Right cardiac atrium (tissue), 5 donors: ENCODE measurements around the gene SART1. TPM values are rescaled to one million over a fixed set of nuclear protein-coding genes. Genes with fewer than 3 reads are reported as not detected.
"Not testable (repeated sequence)": the region's sequence is repeated elsewhere in the genome, so short reads cannot be mapped to it uniquely, and the experiment has no call there.

Experiments used
- ATAC-seq, 2 donors: fragments of 200-7000 bp; cut with Tn5 transposase; one replicate each; pipeline versions ENCODE4 v1.8.0 to v1.9.1; 2020; ENCODE audit warnings: moderate library complexity in 2 of 2, mild to moderate bottlenecking in 1 of 2
- DNase-seq, 3 donors: peaks; one replicate each; pipeline ENCODE4 v3.0.0-alpha.2; 2020
- H3K27ac ChIP-seq: one replicate; pipeline ENCODE4 v1.5.1; 2013; ENCODE audit warnings: mild to moderate bottlenecking, low read length, control low read depth, moderate library complexity
- H3K27me3 ChIP-seq: one replicate; pipeline ENCODE4 v1.6.1; 2013; ENCODE audit not compliant: control insufficient read depth, insufficient read depth
- H3K4me1 ChIP-seq: one replicate; pipeline ENCODE4 v1.6.1; 2013; ENCODE audit warnings: low read length; ENCODE audit not compliant: control insufficient read depth, insufficient read depth
- H3K4me3 ChIP-seq: one replicate; pipeline ENCODE4 v1.5.1; 2013; ENCODE audit warnings: low read length, control low read depth
- H3K9me3 ChIP-seq: one replicate; pipeline ENCODE4 v1.6.1; 2013; ENCODE audit warnings: low read length; ENCODE audit not compliant: control insufficient read depth
- WGBS: extraction: QIAGEN DNeasy Blood & Tissue Kit; methylation state at CpG from one replicate; pipeline ENCODE4 v1.1.7; 2013; 5-methylcytosine and 5-hydroxymethylcytosine counted together
- intact Hi-C, 4 donors: fragments of 100-400 bp; cut with DNase I; formaldehyde crosslinking; loops; one replicate each; pipeline versions ENCODE4 v1.11.0 to v1.14.0; 2022 to 2023
- polyA plus RNA-seq: library from polyadenylated mRNA; stranded (reverse); fragments of 200-250 nt; gene quantifications from one replicate; pipeline ENCODE4 v1.2.3, GENCODE V29; 2013
- total RNA-seq, 4 donors: library from RNA; stranded (reverse); fragmentation: NEBNext Ultra II Directional; extraction: Animal tissue kit (Norgen Biotek cat#: 25700); gene quantifications; one replicate each; pipeline ENCODE4 v1.2.1, GENCODE V29; 2021
- donor health status: healthy with polysubstance abuse.
- donor health status: DM: no; HTN: yes; CAD: no.
- donor health status: DM: no; HTN: no; CAD: no.
- donor health status: DM: no; HTN: yes; CAD: no; lungs with severe emphysema.
- donor health status: DM: yes; HTN: yes; CAD: no.

Gene SART1
- total and polyA plus RNA-seq, 5 donors: 34.3 to 41.7 (median 38.2) TPM

DNA sequence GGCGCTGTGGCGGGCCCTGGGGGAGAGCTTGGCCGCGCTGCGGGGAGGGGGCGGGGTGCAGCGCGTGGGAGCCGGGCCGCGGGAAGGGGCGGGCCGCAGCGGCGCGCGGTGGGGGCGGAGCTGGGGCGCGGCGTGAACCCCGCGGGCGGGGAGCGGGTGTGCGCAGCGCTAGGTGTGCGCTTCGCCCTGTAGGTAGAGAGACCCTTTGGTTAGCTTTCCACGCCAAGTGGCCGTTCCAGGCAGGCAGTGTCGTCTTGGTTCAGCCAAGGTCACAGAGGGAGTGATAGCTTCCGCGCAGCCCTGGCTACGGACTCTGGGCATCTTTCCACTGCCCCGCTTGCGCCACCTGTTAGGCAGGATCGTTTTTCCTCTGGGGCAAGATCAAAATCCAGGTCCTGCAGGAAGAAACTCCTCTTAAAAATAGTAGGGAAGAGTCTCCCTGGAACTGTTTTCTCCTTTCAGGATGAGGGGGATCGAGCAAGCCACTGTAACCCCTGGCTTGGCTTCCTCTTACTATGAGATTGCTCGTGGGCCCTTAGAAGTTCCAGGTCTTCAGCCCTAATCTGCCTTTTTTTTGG lies 41.2 kb downstream of the SART1 start:
- WGBS: under 1% methylated on average over 40 of the region's 40 CpGs
- Histone ChIP-seq H3K27me3 (no peaks in the 10 kb centered on the region), H3K4me3 (peak overlapping the region; percentile 83), H3K27ac (peak overlapping the region; percentile 99), H3K4me1 (peaks cover 5% of the 10 kb centered on the region), H3K9me3 (no peaks in the 10 kb centered on the region)
- peak; percentile 87 to 88 for ATAC-seq
- intact Hi-C loops: loop anchor here in 1 of 4 donors (5.0 kb wide), 1 partner anchor 35 kb away; no protein-coding TSS in a partner anchor
- peak in 2 of 3 donors; percentile 55 to 81 for DNase-seq

DNA sequence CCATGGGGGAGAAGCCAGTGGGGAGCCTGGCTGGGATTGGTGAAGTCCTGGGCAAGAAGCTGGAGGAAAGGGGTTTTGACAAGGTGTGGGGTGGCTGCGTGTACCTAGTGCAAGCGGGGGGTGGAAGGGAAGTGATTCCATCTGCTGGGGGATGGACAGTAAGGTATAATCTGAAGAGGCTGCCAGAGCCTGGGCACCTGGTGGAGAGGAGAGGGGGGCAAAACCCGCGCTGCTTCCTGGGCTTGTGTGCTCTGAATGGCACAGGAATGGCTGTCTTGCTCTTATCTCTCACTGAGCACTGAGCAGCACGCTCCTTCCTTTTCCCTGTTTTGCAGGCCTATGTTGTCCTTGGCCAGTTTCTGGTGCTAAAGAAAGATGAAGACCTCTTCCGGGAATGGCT lies 41.8 kb downstream of the SART1 start:
- ATAC-seq: no peak
- H3K4me3 ChIP-seq: peak overlapping the region; percentile 83
- H3K27me3 ChIP-seq: no peaks in the 10 kb centered on the region
- WGBS: 63% methylated on average over 6 of the region's 6 CpGs
- H3K27ac ChIP-seq: no peak overlapping the region
- peaks cover 5% of the 10 kb centered on the region for H3K4me1 ChIP-seq
- peak in 1 of 3 donors; percentile 40 for DNase-seq
- no peaks in the 10 kb centered on the region for H3K9me3 ChIP-seq
- intact Hi-C loops: loop anchor here in 1 of 4 donors (5.0 kb wide), 1 partner anchor 36 kb away; no protein-coding TSS in a partner anchor

DNA sequence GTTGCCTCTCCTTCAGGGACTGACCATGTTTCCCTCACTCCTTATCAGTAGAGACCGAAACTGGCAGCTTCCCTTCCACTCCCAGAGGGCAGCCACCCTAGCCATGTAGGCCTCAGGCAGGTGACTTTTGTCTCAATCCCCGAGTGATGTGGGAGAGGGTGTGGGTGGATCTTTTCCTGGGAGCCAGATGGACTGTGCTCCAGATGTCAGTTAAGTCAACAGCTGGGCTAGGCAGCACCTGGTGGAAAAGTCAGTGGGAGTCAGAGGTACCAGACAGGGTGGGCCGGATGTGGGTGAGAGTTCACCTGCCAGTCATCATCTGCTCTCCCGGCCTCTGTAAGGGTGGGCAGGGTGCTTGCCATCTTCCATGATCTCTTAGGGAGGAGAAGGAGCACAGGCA lies 42.7 kb downstream of the SART1 start:
- 80% methylated on average over 4 of the region's 4 CpGs for WGBS
- no peaks in the 10 kb centered on the region for H3K9me3 ChIP-seq
- no peak overlapping the region for H3K27ac ChIP-seq
- no peaks in the 10 kb centered on the region for H3K27me3 ChIP-seq
- H3K4me3 ChIP-seq: no peak overlapping the region
- ATAC-seq (no peak), DNase-seq (no peak)
- H3K4me1 ChIP-seq: peaks cover 5% of the 10 kb centered on the region
- intact Hi-C loops: loop anchor here in 1 of 4 donors (5.0 kb wide), 1 partner anchor 37 kb away; no protein-coding TSS in a partner anchor

DNA sequence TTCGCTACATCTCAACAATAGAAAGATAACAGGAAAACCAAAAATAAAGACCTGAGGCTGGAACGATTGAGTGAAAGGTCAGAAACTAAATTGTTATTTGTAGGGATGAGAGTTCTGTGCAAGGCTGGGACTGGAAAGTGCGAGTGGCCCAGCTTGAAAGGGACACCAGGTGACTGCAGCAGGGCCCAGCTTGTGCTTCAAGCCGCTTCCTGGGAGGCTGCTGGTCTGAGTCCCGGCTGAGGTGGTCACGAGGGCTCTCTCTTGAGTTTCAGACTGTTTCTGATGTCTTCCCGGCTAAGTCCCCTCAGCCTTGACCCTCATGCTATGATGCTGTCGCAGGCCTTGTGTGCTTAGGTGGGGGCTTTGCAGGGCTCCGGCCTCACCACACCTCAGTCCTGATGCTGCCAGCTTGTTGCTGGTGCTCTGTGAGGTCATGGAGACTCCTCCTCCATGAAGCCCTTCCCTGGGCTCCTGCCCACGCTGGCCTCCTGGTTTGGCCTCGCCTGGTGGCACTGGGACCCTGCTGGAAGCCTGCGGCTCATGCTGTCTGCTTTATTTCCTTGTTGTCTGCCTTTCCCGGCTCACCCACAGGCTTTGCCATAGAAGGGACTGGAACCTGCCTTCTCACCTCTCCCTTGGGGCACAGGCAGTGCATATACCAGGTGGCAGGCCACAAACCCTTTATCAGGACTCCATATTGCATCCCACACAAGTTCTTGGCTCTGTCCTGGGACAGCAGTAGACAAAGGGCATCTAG lies 44.8 kb downstream of the SART1 start:
- DNase-seq: no peak
- 80% methylated on average over 13 of the region's 13 CpGs for WGBS
- Histone ChIP-seq H3K4me1 (peaks cover 5% of the 10 kb centered on the region), H3K27ac (no peak overlapping the region), H3K27me3 (no peaks in the 10 kb centered on the region), H3K4me3 (no peak overlapping the region), H3K9me3 (no peaks in the 10 kb centered on the region)
- intact Hi-C loops: no loop called here
- ATAC-seq: no peak

DNA sequence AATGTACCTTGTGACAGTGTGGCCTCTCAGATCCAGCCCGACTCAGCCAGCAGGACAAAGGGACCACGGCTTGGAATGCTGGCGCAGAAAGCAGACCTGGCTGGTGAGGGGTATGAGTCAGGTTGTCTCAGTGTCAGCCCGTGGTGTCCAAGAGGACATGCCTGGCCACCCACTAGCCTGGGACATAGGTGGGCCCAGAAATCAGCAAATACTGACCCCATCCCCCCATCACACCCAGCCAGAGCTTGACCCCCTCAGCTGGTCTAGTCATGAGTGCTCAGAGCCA lies 45.3 kb downstream of the SART1 start:
- Histone ChIP-seq H3K4me1 (peaks cover 5% of the 10 kb centered on the region), H3K27me3 (no peaks in the 10 kb centered on the region), H3K27ac (no peak overlapping the region), H3K9me3 (no peaks in the 10 kb centered on the region), H3K4me3 (no peak overlapping the region)
- intact Hi-C loops: no loop called here
- ATAC-seq: no peak
- no peak for DNase-seq
- WGBS: 85% methylated on average over 4 of the region's 4 CpGs

DNA sequence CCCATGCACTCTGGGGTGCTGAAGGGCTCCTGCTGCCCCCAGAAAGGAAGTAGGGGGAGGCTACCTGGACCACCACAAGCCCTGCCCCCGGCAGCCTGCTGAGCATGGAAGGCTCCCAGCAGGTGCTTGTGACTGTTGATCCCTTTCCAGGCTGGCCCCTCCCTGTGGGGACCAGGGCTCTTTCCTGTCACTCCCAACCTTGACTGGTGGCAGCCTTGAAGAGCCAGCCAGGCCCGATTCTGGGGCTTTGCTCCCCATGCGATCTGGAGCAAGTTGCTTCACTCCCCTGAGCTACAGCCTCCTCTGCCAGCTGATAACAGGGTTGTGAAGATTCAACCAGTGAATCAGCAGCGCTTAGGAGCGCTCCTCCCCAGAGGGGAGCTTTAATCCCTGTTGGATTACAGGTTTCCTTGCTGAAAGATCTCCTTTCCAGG lies 45.7 kb downstream of the SART1 start:
- no peak for ATAC-seq
- WGBS: 45% methylated on average over 5 of the region's 5 CpGs

DNA sequence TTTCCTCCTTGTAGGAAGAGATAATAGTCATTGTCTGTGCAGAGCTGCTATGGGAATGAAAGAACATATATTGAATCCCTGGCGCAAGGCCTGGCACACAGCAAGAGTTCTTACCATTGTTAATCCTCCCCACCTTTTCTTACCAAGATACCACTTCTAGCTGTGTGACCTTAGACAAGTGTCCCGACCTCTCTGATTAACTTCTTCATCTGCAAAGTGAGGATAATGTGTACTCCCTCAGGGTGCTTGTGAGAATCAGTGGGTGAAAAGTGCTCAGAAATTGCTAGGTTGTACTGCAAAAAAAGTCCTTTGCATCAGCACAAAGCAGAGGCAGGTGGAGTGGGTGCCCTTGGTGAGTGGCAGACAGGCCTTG lies 46.5 kb downstream of the SART1 start:
- no peak for DNase-seq
- Histone ChIP-seq H3K9me3 (no peaks in the 10 kb centered on the region), H3K27ac (no peak overlapping the region), H3K4me3 (no peak overlapping the region), H3K4me1 (peaks cover 5% of the 10 kb centered on the region), H3K27me3 (no peaks in the 10 kb centered on the region)
- 82% methylated on average over 2 of the region's 2 CpGs for WGBS
- ATAC-seq: no peak
- intact Hi-C loops: no loop called here

More for the DNA sequence above, 45.7 kb downstream of the SART1 start:
- no peak for DNase-seq
- H3K27me3 ChIP-seq: no peaks in the 10 kb centered on the region
- H3K4me3 ChIP-seq: no peak overlapping the region
- intact Hi-C loops: no loop called here
- peaks cover 5% of the 10 kb centered on the region for H3K4me1 ChIP-seq
- H3K27ac ChIP-seq: no peak overlapping the region
- no peaks in the 10 kb centered on the region for H3K9me3 ChIP-seq

DNA sequence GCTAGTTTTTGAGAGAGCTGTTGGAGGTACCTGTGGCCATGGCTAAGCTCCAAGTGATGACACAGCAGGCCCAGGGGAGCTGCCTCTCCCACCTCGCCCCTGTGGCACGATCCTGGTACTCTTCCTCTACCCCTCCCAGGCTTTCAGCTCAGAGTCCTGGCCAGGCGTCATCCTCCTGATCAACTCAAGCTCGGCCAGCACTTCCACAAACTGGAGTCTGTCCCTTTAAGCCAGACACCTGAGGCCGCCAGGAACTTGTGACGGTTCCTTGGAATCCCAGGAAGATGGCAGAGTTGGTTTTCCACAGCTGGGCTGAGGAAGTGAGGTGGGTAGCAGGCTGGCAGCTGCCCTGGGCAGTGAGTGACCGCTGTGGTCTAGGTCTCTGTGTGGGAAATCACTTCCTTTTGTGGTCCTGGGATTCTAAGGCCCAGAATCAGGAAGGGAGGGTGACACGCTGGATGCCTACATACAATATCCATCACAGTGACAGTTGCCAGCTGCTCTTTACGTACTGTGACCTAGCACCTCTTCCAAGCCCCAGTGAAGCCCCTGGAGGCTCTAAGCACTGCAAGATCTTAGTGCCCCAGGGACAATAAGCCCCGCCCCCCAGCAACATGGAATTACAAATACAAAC lies 47.1 kb downstream of the SART1 start:
- H3K27ac ChIP-seq: no peak overlapping the region

DNA sequence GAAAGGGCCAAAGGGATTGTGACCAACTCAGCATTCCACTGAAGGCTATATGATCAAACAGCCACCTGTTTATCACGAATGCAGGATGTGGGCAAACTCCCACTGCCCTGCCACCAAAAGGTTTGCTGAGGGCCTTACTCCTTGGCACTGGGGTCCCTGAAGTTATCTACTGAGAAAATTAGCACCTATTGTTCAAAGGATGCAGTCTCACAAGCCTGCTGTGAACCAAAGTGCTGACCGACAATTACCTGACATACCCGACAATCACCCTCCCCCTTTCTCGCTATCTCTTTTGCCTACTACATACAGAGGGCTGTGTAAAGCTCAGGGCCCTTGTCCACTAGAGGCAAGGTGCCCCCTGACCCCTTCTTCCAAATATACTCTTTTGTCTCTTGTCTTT lies 48.5 kb downstream of the SART1 start:
- ATAC-seq, intact Hi-C loops, H3K27ac ChIP-seq, DNase-seq, H3K4me3 ChIP-seq, H3K27me3 ChIP-seq, H3K4me1 ChIP-seq, H3K9me3 ChIP-seq: not testable (repeated sequence)
- 58% methylated on average over 4 of the region's 4 CpGs for WGBS

More for the DNA sequence above, 47.1 kb downstream of the SART1 start:
- DNase-seq (no peak), ATAC-seq (no peak)
- intact Hi-C loops: no loop called here
- WGBS: 54% methylated on average over 10 of the region's 10 CpGs
- Histone ChIP-seq H3K4me1 (peaks cover under 1% of the 10 kb centered on the region), H3K4me3 (no peak overlapping the region), H3K27me3 (no peaks in the 10 kb centered on the region), H3K9me3 (no peaks in the 10 kb centered on the region)

DNA sequence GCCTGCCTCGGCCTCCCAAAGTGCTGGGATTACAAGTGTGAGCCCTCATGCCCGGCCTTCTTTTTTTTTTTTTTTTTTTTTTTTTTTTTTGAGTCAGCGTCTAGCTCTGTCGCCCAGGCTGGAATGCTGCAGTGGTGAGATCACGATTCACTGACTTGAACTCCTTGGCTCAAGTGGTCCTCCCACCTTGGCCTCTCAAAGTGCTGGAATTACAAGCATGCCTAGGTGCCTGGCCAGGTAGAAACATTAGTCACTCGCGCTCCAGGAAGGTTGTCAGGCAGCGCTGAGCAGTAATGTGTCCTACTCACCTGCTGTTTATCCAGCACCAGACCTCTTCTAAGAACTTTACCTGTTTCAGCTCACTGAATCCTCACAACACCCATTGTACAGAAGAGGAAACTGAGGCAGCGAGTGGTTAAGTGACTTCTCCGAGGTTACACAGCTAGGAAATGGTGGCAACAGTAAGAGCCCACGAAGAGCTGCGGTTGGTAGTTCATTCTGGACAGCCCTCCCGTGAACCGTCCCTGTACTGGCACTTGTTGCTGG lies 49.8 kb downstream of the SART1 start:
- DNase-seq (no peak), ATAC-seq (no peak)
- no peak overlapping the region for H3K27ac ChIP-seq
- WGBS: 50% methylated on average over 14 of the region's 14 CpGs
- no peaks in the 10 kb centered on the region for H3K4me1 ChIP-seq
- no peaks in the 10 kb centered on the region for H3K9me3 ChIP-seq
- H3K4me3 ChIP-seq: no peak overlapping the region
- intact Hi-C loops: no loop called here
- H3K27me3 ChIP-seq: no peaks in the 10 kb centered on the region

DNA sequence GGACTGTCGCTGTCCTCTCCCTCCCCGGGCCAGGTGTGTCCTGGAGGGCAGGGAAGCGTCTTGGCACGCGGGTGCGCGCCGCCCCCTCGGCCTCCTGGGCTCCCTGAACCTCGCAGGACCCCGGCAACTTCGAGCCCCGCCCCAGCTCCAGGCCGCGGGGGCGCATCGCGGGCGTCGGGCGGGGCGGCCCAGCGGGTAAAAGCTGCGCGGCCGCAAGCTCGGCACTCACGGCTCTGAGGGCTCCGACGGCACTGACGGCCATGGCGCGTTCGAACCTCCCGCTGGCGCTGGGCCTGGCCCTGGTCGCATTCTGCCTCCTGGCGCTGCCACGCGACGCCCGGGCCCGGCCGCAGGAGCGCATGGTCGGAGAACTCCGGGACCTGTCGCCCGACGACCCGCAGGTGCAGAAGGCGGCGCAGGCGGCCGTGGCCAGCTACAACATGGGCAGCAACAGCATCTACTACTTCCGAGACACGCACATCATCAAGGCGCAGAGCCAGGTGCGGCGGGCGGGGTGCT lies 50.3 kb downstream of the SART1 start, which contains the start of gene CST6:
TSS of gene CST6 (plus strand) at position 224 of the 519 bp plus-strand sequence. CDS start at position 261, 37 bp downstream.
- no peak for ATAC-seq
- H3K27me3 ChIP-seq: no peaks in the 10 kb centered on the region
- no peak within 1 kb of the TSS for H3K27ac ChIP-seq
- WGBS: 8% methylated on average over 61 of the region's 61 CpGs
- H3K4me1 ChIP-seq: no peaks in the 10 kb centered on the region
- DNase-seq: peak in 1 of 3 donors; percentile 53
- H3K9me3 ChIP-seq: no peaks in the 10 kb centered on the region
- no peak within 1 kb of the TSS for H3K4me3 ChIP-seq
- intact Hi-C loops: no loop called here
